ENCODE data around the gene CASQ1.

DNA sequence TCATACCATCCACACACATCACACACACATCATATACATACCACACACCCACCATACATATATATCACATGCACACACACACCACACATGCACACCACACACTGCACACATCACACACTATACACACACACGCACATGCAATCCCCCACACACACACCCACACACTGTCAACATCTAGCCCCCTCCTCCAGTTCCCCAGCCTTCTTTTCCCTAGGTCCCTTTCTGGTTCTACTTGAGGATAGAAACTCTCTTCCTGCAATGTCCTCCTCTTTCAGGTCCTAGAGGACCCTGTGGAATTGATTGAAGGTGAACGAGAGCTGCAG, 4.3 kb downstream of the CASQ1 start:
- TF ChIP-seq, protein P1, sequence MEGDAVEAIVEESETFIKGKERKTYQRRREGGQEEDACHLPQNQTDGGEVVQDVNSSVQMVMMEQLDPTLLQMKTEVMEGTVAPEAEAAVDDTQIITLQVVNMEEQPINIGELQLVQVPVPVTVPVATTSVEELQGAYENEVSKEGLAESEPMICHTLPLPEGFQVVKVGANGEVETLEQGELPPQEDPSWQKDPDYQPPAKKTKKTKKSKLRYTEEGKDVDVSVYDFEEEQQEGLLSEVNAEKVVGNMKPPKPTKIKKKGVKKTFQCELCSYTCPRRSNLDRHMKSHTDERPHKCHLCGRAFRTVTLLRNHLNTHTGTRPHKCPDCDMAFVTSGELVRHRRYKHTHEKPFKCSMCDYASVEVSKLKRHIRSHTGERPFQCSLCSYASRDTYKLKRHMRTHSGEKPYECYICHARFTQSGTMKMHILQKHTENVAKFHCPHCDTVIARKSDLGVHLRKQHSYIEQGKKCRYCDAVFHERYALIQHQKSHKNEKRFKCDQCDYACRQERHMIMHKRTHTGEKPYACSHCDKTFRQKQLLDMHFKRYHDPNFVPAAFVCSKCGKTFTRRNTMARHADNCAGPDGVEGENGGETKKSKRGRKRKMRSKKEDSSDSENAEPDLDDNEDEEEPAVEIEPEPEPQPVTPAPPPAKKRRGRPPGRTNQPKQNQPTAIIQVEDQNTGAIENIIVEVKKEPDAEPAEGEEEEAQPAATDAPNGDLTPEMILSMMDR (IDR thresholded peaks at IDR 0.05 in 4 of 5, conservative IDR thresholded peaks at IDR 0.05 in 1 of 5): no peak
- no peak for TF ChIP-seq POLR2A (IDR thresholded peaks at IDR 0.05)
